H1 (cell line): ENCODE measurements around the gene PRICKLE1.

Experiments
- CTCF ChIP-seq, 3 experiments: IDR thresholded peaks; 1 replicate in 2 of 3; 2 replicates in 1 of 3; pipeline versions ENCODE4 v1.5.1 to v1.6.1; 2011; ENCODE audit warnings: low read length in 3 of 3, mild to moderate bottlenecking in 3 of 3, inconsistent platforms in 2 of 3, low read depth in 1 of 3, moderate library complexity in 1 of 3; ENCODE audit not compliant: insufficient read depth in 1 of 3; ENCODE audit errors: control extremely low read depth in 1 of 3
- EZH2 ChIP-seq: fragments of 200-600 bp; sonication (generic); IDR thresholded peaks from 2 replicates; pipeline ENCODE4 v1.7.1; 2012; ENCODE audit warnings: low read depth, mild to moderate bottlenecking, moderate library complexity, low read length, inconsistent platforms; ENCODE audit not compliant: severe bottlenecking
- JUND ChIP-seq: IDR thresholded peaks from 2 replicates; pipeline ENCODE4 v1.6.1; 2011; ENCODE audit warnings: mild to moderate bottlenecking, improper control_type of control experiment, low read length
- POLR2A ChIP-seq, 2 experiments: IDR thresholded peaks; 1 replicate in 1 of 2; 2 replicates in 1 of 2; pipeline ENCODE4 v1.6.1; 2011; ENCODE audit warnings: low read depth in 2 of 2, low read length in 2 of 2, mild to moderate bottlenecking in 2 of 2; ENCODE audit errors: control extremely low read depth in 1 of 2
- POLR2AphosphoS5 ChIP-seq: IDR thresholded peaks from 2 replicates; pipeline ENCODE4 v1.6.1; 2011; ENCODE audit warnings: low read depth, low read length
- RAD21 ChIP-seq, 2 experiments: IDR thresholded peaks in 1 of 2; conservative IDR thresholded peaks in 1 of 2; 2 replicates each; pipeline ENCODE4 v1.6.1; 2011; ENCODE audit warnings: low read depth in 2 of 2, low read length in 2 of 2, improper control_type of control experiment in 1 of 2, inconsistent platforms in 1 of 2, mild to moderate bottlenecking in 1 of 2, moderate library complexity in 1 of 2
- SP2 ChIP-seq: IDR thresholded peaks from 2 replicates; pipeline ENCODE4 v1.6.1; 2012; ENCODE audit warnings: mild to moderate bottlenecking, low read length, inconsistent platforms
- TAF1 ChIP-seq: IDR thresholded peaks from 2 replicates; pipeline ENCODE4 v1.6.1; 2011; ENCODE audit warnings: mild to moderate bottlenecking, low read depth, low read length
- TCF12 ChIP-seq: IDR thresholded peaks from 2 replicates; pipeline ENCODE4 v1.6.1; 2011; ENCODE audit warnings: low read depth, mild to moderate bottlenecking, low read length
- YY1 ChIP-seq: IDR thresholded peaks from 2 replicates; pipeline ENCODE4 v1.6.1; 2011; ENCODE audit warnings: low read depth, mild to moderate bottlenecking, low read length

GRCh38 chr12:42447371-42447786 is 142.2 kb downstream of the PRICKLE1 start:
- TF ChIP-seq RAD21 (IDR thresholded peaks at IDR 0.05 in 1 of 2, conservative IDR thresholded peaks at IDR 0.05 in 1 of 2; ENCODE audit: low read depth in 2 of 2, low read length in 2 of 2), result no peak
- TF ChIP-seq JUND, result no peak
- no peak for TF ChIP-seq TAF1
- no peak for TF ChIP-seq CTCF (IDR thresholded peaks at IDR 0.05; ENCODE audit: control extremely low read depth in 1 of 3, insufficient read depth in 1 of 3, low read depth in 1 of 3, low read length in 3 of 3)
- no peak for TF ChIP-seq TCF12
- TF ChIP-seq POLR2A (IDR thresholded peaks at IDR 0.05; ENCODE audit: control extremely low read depth in 1 of 2, low read depth in 2 of 2, low read length in 2 of 2), result no peak
- TF ChIP-seq EZH2, result no peak
- no peak for TF ChIP-seq POLR2AphosphoS5
- no peak for TF ChIP-seq YY1
- no peak for TF ChIP-seq SP2
